AG04450 (cell line): ENCODE data around the gene CPA3. TPM values are rescaled to one million over a fixed set of nuclear protein-coding genes. Genes with fewer than 3 reads are reported as not detected.

Experiments used
- CTCF ChIA-PET: fragments of 300-600, 350-600 bp; formaldehyde crosslinking; extraction: SDS; loops from one replicate; lab custom pipeline; 2022; ENCODE audit warnings: antibody characterized with exemption, inconsistent platforms; lab: Charles Lee
- POLR2A ChIA-PET: fragments of 350-600 bp; formaldehyde crosslinking; extraction: SDS; loops from one replicate; lab custom pipeline; 2021; ENCODE audit warnings: antibody characterized with exemption, inconsistent platforms; lab: Yijun Ruan, JAX
- DNase-seq: peaks from one replicate; pipeline ENCODE4 v3.0.0-alpha.2; 2011; ENCODE audit warnings: low read depth, low spot score
- H3K27ac ChIP-seq: one replicate; pipeline ENCODE4 v1.5.1; 2012; ENCODE audit warnings: low read depth, low read length, control low read depth
- H3K27me3 ChIP-seq: one replicate; pipeline ENCODE4 v1.6.0; 2012; ENCODE audit warnings: low read length; ENCODE audit not compliant: control insufficient read depth, insufficient read depth
- H3K4me3 ChIP-seq: 2 replicates; pipeline ENCODE4 v1.5.1; 2011; ENCODE audit warnings: mild to moderate bottlenecking, low read depth, low read length, control low read depth
- H3K9me3 ChIP-seq: 2 replicates; pipeline ENCODE4 v1.5.1; 2012; ENCODE audit warnings: low read length; ENCODE audit not compliant: control insufficient read depth, insufficient read depth
- CTCF ChIP-seq: IDR thresholded peaks from 2 replicates; pipeline ENCODE4 v1.5.1; 2011; ENCODE audit warnings: low read depth, low read length, control low read depth, inconsistent platforms
- polyA plus RNA-seq: library from polyadenylated mRNA; depleted of rRNA; stranded (reverse); fragments of >200 nt; gene quantifications from 2 replicates; pipeline ENCODE4 v1.2.3, GENCODE V29; 2011

CPA3 gene
- polyA plus RNA-seq, 1 experiment = not detected

- POLR2A ChIA-PET = no interaction called here
- CTCF ChIA-PET = no interaction called here
- H3K4me3 ChIP-seq = no peak overlapping the region
These were observed 57.4 kb downstream of the CPA3 start for GRCh38 chr3:148922467-148922866.

GRCh38 chr3:148923592-148923991 lies 58.5 kb downstream of the CPA3 start:
- Histone ChIP-seq H3K9me3 (no peaks in the 10 kb centered on the region), H3K27me3 (no peaks in the 10 kb centered on the region), H3K27ac (no peak overlapping the region), H3K4me3 (no peak overlapping the region)
- no peak for TF ChIP-seq CTCF
- DNase-seq = no peak
- ChIA-PET POLR2A (no interaction called here), CTCF (no interaction called here)

More at GRCh38 chr3:148922467-148922866, 57.4 kb downstream of the CPA3 start:
- no peak for DNase-seq
- no peak overlapping the region for H3K27ac ChIP-seq
- no peak for TF ChIP-seq CTCF
- H3K27me3 ChIP-seq = no peaks in the 10 kb centered on the region
- no peaks in the 10 kb centered on the region for H3K9me3 ChIP-seq

- no peak for DNase-seq
- ChIA-PET CTCF (interaction anchor here (0.7 to 2.0 kb wide), 3 partner anchors 24 to 64 kb away, joined by 3 to 6 read pairs (median 4); no protein-coding TSS in a partner anchor), POLR2A (no interaction called here)
- H3K27ac ChIP-seq = no peak overlapping the region
- no peaks in the 10 kb centered on the region for H3K9me3 ChIP-seq
- H3K4me3 ChIP-seq = no peak overlapping the region
- H3K27me3 ChIP-seq = no peaks in the 10 kb centered on the region
- TF ChIP-seq CTCF = no peak
These were observed 59.5 kb downstream of the CPA3 start for GRCh38 chr3:148924562-148924961.

GRCh38 chr3:148925845-148926244 lies 60.7 kb downstream of the CPA3 start:
- TF ChIP-seq CTCF = no peak
- no peak for DNase-seq
- CTCF ChIA-PET = interaction anchor here (2.0 kb wide), 1 partner anchor 64 kb away, joined by 6 read pairs; no protein-coding TSS in a partner anchor
- no peak overlapping the region for H3K4me3 ChIP-seq
- no peaks in the 10 kb centered on the region for H3K9me3 ChIP-seq
- H3K27ac ChIP-seq = no peak overlapping the region
- POLR2A ChIA-PET = no interaction called here
- no peaks in the 10 kb centered on the region for H3K27me3 ChIP-seq

GRCh38 chr3:148930752-148931151 lies 65.7 kb downstream of the CPA3 start:
- POLR2A ChIA-PET = no interaction called here
- Histone ChIP-seq H3K9me3 (no peaks in the 10 kb centered on the region), H3K4me3 (no peak overlapping the region), H3K27me3 (no peaks in the 10 kb centered on the region), H3K27ac (no peak overlapping the region)
- TF ChIP-seq CTCF = no peak
- peak; percentile 13 for DNase-seq
- CTCF ChIA-PET = interaction anchor here (1.0 to 1.4 kb wide), 2 partner anchors 12 to 69 kb away, joined by 5 read pairs; no protein-coding TSS in a partner anchor
